K562 (cell line): ENCODE results near the gene PRDM16. TPM values are rescaled to one million over a fixed set of nuclear protein-coding genes. Genes with fewer than 3 reads are reported as not detected.

Source experiments
- ADNP ChIP-seq: fragments of 200-800 bp; sonication (Bioruptor generic); IDR thresholded peaks from 2 replicates; pipeline ENCODE4 v1.6.1; 2016; ENCODE audit warnings: missing genetic modification characterization, missing compliant biosample characterization
- BCLAF1 ChIP-seq, 2 experiments: fragments of 450-650 bp in 1 of 2; IDR thresholded peaks; 2 replicates each; pipeline ENCODE4 v1.6.1; 2011 to 2017; ENCODE audit warnings: low read depth in 2 of 2, antibody characterized with exemption in 1 of 2, borderline replicate concordance in 1 of 2, low read length in 1 of 2, mild to moderate bottlenecking in 1 of 2, mixed read lengths in 1 of 2; ENCODE audit not compliant: control insufficient read depth in 1 of 2
- CAMTA2 ChIP-seq: fragments of 250-450 bp; sonication (Bioruptor Pico); conservative IDR thresholded peaks from 2 replicates; pipeline ENCODE4 v1.5.1; 2022
- CBX3 ChIP-seq, 2 experiments: IDR thresholded peaks; 1 replicate in 1 of 2; 2 replicates in 1 of 2; pipeline ENCODE4 v1.6.1; 2012; ENCODE audit warnings: inconsistent platforms in 2 of 2, low read length in 2 of 2, borderline replicate concordance in 1 of 2, control low read depth in 1 of 2
- E2F4 ChIP-seq: sonication (generic); formaldehyde crosslinking; IDR thresholded peaks from 2 replicates; pipeline ENCODE4 v1.8.0; 2022; ENCODE audit warnings: mild to moderate bottlenecking, low read depth, missing genetic modification reagents
- GABPA ChIP-seq: fragments of 200-800 bp; sonication (Bioruptor generic); conservative IDR thresholded peaks from 2 replicates; pipeline ENCODE4 v1.6.1; 2016; ENCODE audit warnings: low read depth, missing genetic modification characterization, missing compliant biosample characterization
- HSF4 ChIP-seq: fragments of 250-450 bp; sonication (Bioruptor Pico); IDR thresholded peaks from 2 replicates; pipeline ENCODE4 v2.1.2; 2022; ENCODE audit warnings: mild to moderate bottlenecking, moderate library complexity, borderline replicate concordance
- MAZ ChIP-seq, 2 experiments: fragments of 450-650 bp in 1 of 2; sonication (generic) in 1 of 2; formaldehyde crosslinking; IDR thresholded peaks in 1 of 2; conservative IDR thresholded peaks in 1 of 2; 2 replicates each; pipeline versions ENCODE4 v1.4.0 to v1.5.0; 2020; ENCODE audit warnings: mild to moderate bottlenecking in 1 of 2, missing genetic modification reagents in 1 of 2
- PHF8 ChIP-seq: fragments of 200-600 bp; sonication (generic); IDR thresholded peaks from 2 replicates; pipeline ENCODE4 v1.6.1; 2012; ENCODE audit warnings: mixed run types, mild to moderate bottlenecking, inconsistent platforms, low read length, moderate library complexity, borderline replicate concordance
- RB1 ChIP-seq: fragments of 450-650 bp; IDR thresholded peaks from 2 replicates; pipeline ENCODE4 v1.6.1; 2017; ENCODE audit warnings: low read depth, mild to moderate bottlenecking
- YY1 ChIP-seq, 3 experiments: IDR thresholded peaks; 2 replicates each; pipeline ENCODE4 v1.6.1; 2011; ENCODE audit warnings: low read length in 2 of 3, mild to moderate bottlenecking in 2 of 3, moderate library complexity in 2 of 3, borderline replicate concordance in 1 of 3, control low read depth in 1 of 3, low read depth in 1 of 3; ENCODE audit not compliant: insufficient read depth in 3 of 3, insufficient replicate concordance in 2 of 3, control insufficient read depth in 1 of 3, insufficient read length in 1 of 3; ENCODE audit errors: extremely low read depth in 1 of 3
- polyA plus RNA-seq, 8 experiments: library from polyadenylated mRNA; depleted of rRNA in 4 of 8; stranded (reverse) in 5 of 8; unstranded in 3 of 8; fragments of >200 nt; fragmentation: Nextera tagmentation in 2 of 8; fragmentation: Illumina TruSeq in 1 of 8; extraction: Ambion mirVana in 2 of 8; extraction: Trizol in 1 of 8; gene quantifications; 2 replicates each; pipeline versions ENCODE4 v1.2.1 to v1.2.3, GENCODE V29; 2011 to 2014; ENCODE audit warnings: inconsistent platforms in 1 of 8, missing spikeins in 1 of 8
- total RNA-seq, 7 experiments: library from RNA; depleted of rRNA in 6 of 7; stranded (reverse); fragments of >200 nt in 6 of 7; fragmentation: Illumina TruSeq in 2 of 7; extraction: Trizol in 2 of 7; gene quantifications; 2 replicates each; pipeline versions ENCODE4 v1.2.1 to v1.2.3, GENCODE V29; 2011 to 2021; ENCODE audit warnings: low replicate concordance in 1 of 7
- TF ChIP-seq, protein P1 (sequence below): fragments of 250-450 bp; sonication (Bioruptor Pico); IDR thresholded peaks from 2 replicates; pipeline ENCODE4 v1.5.0; 2021; ENCODE audit warnings: mild to moderate bottlenecking, borderline replicate concordance
- TF ChIP-seq, protein P2 (sequence below): sonication (generic); formaldehyde crosslinking; IDR thresholded peaks from 2 replicates; pipeline ENCODE4 v1.9.0; 2022; ENCODE audit warnings: mild to moderate bottlenecking, missing genetic modification reagents
- TF ChIP-seq, protein P3 (sequence below): fragments of 450-650 bp; formaldehyde crosslinking; conservative IDR thresholded peaks from 2 replicates; pipeline ENCODE4 v1.4.0; 2022; ENCODE audit warnings: mild to moderate bottlenecking, missing genetic modification characterization

The PRDM16 gene
- total and polyA plus RNA-seq, 9 of the 15 experiments (the other 6 are each of a cell fraction or from before 2014, with no cell fraction given) = 0.10 to 0.27 TPM; not detected in 7

DNA sequence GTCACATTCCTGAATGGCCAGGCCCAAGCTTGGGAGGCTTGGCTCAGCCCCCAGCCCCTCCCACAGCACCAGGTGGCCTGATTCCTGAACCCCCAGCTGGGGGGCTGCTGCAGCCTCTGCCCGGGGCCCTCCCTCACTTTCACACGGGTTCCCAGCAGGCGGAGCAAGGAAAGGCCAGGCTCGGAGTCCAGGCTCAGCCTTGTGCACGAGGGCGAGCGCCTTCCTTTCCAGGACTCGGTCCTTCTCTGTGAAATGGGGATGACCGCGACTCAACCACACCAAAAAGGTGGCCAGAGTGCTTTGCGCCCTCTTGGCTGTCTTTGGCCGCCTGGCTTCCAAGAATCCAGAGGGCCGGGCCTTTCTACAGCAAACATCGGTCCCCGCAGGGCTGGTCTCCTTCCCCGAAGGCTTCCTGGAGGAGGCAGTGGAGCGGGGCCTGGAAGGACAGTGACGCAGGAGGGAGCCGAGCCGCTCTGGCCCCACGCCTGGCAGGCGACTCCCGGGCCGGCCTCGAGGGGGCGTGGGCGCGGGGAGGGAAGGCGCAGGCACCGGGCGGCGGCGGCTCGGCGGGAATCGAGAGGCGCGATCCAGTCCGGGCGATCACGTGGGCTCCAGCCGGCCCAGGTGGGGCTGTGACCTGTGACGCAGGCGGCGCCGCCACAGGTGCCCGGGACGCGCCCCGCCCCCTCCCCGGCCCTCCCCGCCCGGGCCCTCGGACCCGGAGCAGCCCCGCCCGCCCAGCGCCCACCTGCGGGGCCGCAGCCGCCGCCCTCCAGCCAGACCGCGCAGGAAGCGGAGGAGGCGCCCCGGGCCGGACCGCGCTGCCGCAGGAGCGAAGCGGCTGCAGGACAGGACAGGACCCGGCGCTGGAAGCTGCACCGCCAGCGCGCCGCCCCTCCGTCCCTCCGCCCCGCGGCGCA is 385.1 kb downstream of the PRDM16 start, which contains the start of gene ARHGEF16 (continued):
- TF ChIP-seq E2F4 (CRISPR knock-in tag) (peak; percentile 42; the same call in 1 of the 2 replicates), MAZ (CRISPR knock-in tag; conservative IDR thresholded peaks at IDR 0.05 in 1 of 2, IDR thresholded peaks at IDR 0.05 in 1 of 2) (peak; percentile 50 to 58), ADNP (tag) (no peak), YY1 (IDR thresholded peaks at IDR 0.05; ENCODE audit: borderline replicate concordance in 1 of 3, control insufficient read depth in 1 of 3, extremely low read depth in 1 of 3, insufficient read depth in 3 of 3, insufficient read length in 1 of 3, insufficient replicate concordance in 2 of 3, low read depth in 1 of 3, low read length in 2 of 3) (peak in 1 of 3 experiments; percentile 11), CBX3 (IDR thresholded peaks at IDR 0.05; ENCODE audit: borderline replicate concordance in 1 of 2, low read length in 2 of 2) (no peak), RB1 (peak; percentile 95), BCLAF1 (IDR thresholded peaks at IDR 0.05; ENCODE audit: borderline replicate concordance in 1 of 2, control insufficient read depth in 1 of 2, low read depth in 2 of 2, low read length in 1 of 2) (no peak), CAMTA2 (no peak), HSF4 (no peak), GABPA (tag) (no peak; the same call in 1 of the 2 replicates), PHF8 (peak; percentile 23; the same call in 1 of the 2 replicates)
- TF ChIP-seq, protein P1, sequence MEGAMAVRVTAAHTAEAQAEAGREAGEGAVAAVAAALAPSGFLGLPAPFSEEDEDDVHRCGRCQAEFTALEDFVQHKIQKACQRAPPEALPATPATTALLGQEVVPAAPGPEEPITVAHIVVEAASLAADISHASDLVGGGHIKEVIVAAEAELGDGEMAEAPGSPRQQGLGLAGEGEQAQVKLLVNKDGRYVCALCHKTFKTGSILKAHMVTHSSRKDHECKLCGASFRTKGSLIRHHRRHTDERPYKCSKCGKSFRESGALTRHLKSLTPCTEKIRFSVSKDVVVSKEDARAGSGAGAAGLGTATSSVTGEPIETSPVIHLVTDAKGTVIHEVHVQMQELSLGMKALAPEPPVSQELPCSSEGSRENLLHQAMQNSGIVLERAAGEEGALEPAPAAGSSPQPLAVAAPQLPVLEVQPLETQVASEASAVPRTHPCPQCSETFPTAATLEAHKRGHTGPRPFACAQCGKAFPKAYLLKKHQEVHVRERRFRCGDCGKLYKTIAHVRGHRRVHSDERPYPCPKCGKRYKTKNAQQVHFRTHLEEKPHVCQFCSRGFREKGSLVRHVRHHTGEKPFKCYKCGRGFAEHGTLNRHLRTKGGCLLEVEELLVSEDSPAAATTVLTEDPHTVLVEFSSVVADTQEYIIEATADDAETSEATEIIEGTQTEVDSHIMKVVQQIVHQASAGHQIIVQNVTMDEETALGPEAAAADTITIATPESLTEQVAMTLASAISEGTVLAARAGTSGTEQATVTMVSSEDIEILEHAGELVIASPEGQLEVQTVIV (CRISPR knock-in tag) = no peak
- TF ChIP-seq, protein P2, sequence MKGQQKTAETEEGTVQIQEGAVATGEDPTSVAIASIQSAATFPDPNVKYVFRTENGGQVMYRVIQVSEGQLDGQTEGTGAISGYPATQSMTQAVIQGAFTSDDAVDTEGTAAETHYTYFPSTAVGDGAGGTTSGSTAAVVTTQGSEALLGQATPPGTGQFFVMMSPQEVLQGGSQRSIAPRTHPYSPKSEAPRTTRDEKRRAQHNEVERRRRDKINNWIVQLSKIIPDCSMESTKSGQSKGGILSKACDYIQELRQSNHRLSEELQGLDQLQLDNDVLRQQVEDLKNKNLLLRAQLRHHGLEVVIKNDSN (CRISPR knock-in tag) = peak; percentile 80
- TF ChIP-seq, protein P3, sequence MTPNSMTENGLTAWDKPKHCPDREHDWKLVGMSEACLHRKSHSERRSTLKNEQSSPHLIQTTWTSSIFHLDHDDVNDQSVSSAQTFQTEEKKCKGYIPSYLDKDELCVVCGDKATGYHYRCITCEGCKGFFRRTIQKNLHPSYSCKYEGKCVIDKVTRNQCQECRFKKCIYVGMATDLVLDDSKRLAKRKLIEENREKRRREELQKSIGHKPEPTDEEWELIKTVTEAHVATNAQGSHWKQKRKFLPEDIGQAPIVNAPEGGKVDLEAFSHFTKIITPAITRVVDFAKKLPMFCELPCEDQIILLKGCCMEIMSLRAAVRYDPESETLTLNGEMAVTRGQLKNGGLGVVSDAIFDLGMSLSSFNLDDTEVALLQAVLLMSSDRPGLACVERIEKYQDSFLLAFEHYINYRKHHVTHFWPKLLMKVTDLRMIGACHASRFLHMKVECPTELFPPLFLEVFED (CRISPR knock-in tag) = no peak
